ENCODE results near the gene STXBP4. TPM values are rescaled to one million over a fixed set of nuclear protein-coding genes. Genes with fewer than 3 reads are reported as not detected.
"Not testable (repeated sequence)": the region's sequence is repeated elsewhere in the genome, so short reads cannot be mapped to it uniquely, and the experiment has no call there.

STXBP4 gene
- total RNA-seq, 4 donors from 2014 or later, result 2.8 to 10.3 (median 5.6) TPM

DNA sequence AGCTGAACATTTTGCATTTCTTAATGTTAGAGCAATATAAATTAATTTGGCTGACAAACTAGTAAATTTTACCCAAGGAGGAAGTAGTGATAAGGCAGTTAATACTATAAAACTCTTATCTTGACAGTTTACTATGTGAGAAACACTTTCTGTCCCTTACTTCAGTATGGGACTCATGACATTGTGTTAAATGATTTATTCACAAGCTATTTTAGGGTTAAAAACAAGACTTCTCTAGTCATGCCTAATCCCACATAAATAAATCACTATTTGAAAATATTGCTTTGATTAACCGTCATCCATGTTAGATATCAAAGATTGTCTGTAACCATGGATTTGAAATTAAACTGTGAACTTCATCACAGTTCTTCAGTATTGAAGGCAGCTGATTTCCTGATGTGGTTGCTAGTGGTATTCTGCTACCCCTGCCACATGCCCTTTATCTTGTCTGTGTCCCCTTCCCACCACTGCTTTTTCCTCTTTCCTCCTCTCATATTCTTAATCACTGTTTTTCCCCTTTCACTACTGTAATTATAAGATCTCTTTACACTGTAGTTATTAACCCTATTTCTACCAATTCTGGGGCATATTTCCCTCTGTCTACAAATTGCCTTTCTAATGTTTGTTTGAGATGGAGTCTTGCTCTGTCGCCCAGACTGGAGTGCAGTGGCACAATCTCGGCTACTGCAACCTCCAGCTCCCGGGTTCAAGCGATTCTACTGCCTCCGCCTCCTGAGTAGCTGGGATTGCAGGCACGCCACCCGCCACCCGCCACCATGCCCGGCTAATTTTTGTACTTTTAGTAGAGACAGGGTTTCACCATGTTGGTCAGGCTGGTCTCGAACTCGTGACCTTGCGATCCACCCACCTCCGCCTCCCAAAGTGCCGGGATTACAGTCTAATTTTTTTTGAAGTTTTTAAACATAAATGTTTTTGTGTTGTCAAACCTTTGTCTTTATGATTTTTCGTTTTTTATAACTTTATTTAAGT, 95.6 kb downstream of the STXBP4 start:
- intact Hi-C loops (cut with DNase I; ENCODE audit: low total_unique reads), result no loop called here
- 91 to 94% methylated on average over 16 of the region's 16 CpGs for WGBS, 2 donors
- H3K4me3 ChIP-seq (ENCODE audit: low read depth, poor library complexity, severe bottlenecking), result no peak overlapping the region
- DNase-seq (ENCODE audit: low spot score in 2 of 2), result no peak
- no peak for TF ChIP-seq POLR2A (IDR thresholded peaks at IDR 0.05)
- TF ChIP-seq, protein P1, sequence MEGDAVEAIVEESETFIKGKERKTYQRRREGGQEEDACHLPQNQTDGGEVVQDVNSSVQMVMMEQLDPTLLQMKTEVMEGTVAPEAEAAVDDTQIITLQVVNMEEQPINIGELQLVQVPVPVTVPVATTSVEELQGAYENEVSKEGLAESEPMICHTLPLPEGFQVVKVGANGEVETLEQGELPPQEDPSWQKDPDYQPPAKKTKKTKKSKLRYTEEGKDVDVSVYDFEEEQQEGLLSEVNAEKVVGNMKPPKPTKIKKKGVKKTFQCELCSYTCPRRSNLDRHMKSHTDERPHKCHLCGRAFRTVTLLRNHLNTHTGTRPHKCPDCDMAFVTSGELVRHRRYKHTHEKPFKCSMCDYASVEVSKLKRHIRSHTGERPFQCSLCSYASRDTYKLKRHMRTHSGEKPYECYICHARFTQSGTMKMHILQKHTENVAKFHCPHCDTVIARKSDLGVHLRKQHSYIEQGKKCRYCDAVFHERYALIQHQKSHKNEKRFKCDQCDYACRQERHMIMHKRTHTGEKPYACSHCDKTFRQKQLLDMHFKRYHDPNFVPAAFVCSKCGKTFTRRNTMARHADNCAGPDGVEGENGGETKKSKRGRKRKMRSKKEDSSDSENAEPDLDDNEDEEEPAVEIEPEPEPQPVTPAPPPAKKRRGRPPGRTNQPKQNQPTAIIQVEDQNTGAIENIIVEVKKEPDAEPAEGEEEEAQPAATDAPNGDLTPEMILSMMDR (IDR thresholded peaks at IDR 0.05), result no peak

DNA sequence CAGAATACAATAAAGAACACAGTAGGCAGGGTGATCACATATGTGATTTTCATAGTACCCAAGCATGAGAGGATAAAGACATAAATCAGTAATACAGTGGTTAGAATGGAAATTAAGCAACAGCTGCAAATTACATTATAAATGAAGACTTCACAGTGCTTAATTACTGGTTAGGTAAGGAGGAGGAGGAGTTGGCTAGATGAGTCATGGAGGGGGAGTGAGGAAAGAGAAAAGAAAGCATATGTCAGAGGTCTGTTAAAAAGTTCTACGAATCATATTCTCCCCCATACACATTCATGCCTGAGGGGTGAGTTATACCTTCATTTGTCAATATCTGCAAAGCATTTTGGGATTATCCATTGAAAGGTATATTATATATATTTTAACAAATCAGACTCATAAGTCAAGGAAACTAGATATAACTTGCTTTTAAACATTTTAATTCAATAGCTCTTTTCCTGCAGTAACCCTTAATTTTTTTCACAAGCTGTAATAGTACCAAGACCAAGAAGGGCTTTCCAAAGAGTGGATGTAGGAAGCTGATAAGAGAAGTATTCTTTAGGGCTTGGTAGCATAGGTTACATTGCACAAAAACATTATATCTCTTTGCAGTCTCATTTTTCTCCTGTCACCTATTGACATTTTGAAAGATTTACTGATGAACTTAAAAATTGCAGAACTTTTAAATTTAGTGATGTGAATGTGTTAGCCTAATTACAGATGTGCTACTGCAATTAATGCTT, 99.3 kb downstream of the STXBP4 start:
- TF ChIP-seq, protein P1 (IDR thresholded peaks at IDR 0.05), result no peak
- TF ChIP-seq POLR2A (IDR thresholded peaks at IDR 0.05), result no peak
- H3K4me3 ChIP-seq (ENCODE audit: low read depth, poor library complexity, severe bottlenecking), result no peak overlapping the region
- no peak for DNase-seq (ENCODE audit: low spot score in 2 of 2)
- intact Hi-C loops (cut with DNase I; ENCODE audit: low total_unique reads), result no loop called here
- WGBS, 2 donors, result 31 to 49% methylated on average over 1 of the region's 1 CpG

DNA sequence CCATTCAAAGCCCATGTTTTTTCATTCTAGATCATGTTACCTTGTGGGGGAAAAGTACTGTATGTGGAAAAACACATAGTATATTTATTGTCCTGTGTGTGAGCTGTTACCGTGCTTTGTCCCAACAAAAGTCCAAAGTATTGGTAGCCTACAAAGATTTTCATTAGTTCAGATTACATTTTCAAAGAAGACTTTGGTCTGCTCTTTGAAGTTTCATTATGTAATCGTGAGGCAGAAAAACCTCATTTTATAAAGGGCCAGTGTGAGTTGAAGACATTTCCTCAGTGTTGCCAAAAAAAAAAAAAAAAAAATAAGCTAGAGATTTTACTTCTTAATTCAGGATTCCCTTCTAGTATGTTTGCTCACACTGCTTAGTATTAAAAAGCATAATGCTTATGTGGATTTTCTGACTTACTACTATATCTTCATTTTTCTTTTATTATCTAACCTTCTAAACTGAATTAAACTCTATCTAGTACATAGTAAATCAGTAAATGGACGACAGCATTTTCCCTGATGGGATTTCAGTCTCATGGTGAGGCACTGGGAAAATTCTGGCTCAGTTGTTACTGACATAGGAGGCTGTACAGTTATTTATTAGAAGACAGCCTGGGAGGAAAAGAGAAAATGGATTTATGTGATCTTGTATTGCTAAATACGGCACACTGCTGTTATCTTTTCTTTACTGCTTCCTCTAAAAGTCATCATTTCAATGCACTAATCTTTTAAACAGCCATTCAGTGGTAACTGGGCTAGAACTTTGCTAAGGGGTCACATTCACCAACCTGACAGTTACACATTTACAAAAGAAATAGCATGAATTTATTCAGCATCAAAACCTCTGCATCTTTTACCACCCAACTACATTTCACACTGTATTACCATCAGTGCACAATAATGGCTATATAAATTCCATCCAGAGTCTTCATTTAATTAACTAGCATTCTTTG, 100.6 kb downstream of the STXBP4 start:
- TF ChIP-seq, protein P1 (IDR thresholded peaks at IDR 0.05), result no peak
- no peak for TF ChIP-seq POLR2A (IDR thresholded peaks at IDR 0.05)
- 59 to 64% methylated on average over 4 of the region's 4 CpGs for WGBS, 2 donors
- no peak overlapping the region for H3K4me3 ChIP-seq (ENCODE audit: low read depth, poor library complexity, severe bottlenecking)
- no peak for DNase-seq (ENCODE audit: low spot score in 2 of 2)
- intact Hi-C loops (cut with DNase I; ENCODE audit: low total_unique reads), result no loop called here

DNA sequence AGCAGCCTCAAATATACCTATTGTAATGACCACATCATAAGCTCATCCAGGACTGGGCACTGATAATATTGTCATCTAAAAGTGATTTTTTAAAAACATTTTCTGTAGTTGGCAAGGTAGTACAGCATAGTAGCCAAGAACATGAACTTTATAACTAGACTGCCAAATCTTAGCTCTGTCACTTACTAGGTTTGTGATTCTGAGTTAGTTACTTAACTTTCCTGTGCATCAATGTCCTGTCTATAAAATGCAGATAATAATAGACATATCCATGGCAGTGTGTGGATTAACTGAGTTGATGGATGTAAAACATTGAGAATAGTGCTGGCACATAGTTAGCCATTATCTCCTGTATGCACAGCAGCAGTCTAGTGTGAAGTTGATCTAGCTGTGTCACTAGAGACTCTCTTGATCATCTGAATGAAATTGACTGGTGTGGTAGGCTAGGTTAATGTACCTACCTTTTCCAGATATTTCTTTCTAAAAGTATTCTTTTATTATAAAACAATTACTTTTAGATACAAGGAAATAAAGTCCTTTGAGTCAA, 101.5 kb downstream of the STXBP4 start:
- intact Hi-C loops (cut with DNase I; ENCODE audit: low total_unique reads), result no loop called here
- no peak overlapping the region for H3K4me3 ChIP-seq (ENCODE audit: low read depth, poor library complexity, severe bottlenecking)
- DNase-seq (ENCODE audit: low spot score in 2 of 2), result no peak
- TF ChIP-seq, protein P1 (IDR thresholded peaks at IDR 0.05), result no peak
- TF ChIP-seq POLR2A (IDR thresholded peaks at IDR 0.05), result no peak

DNA sequence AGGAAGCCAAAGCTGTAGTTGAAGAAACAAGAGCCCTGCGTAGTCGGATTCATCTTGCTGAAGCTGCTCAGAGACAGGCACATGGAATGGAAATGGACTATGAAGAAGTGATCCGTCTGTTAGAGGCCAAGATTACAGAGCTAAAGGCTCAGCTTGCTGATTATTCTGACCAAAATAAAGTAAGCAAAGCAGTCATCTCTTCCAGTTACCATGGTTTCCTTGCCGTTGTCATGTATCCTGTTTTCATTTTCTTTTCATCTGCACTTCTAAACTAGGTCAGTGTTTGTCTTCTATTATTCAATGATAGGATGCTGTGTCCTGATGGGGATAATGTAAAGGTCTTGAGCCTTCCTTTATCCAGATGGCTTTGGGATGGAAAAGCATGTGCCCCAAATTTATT, 104.3 kb downstream of the STXBP4 start:
- intact Hi-C loops (cut with DNase I; ENCODE audit: low total_unique reads), result no loop called here
- TF ChIP-seq, protein P1 (IDR thresholded peaks at IDR 0.05), result no peak
- TF ChIP-seq POLR2A (IDR thresholded peaks at IDR 0.05), result no peak
- 78 to 83% methylated on average over 4 of the region's 4 CpGs for WGBS, 2 donors
- no peak overlapping the region for H3K4me3 ChIP-seq (ENCODE audit: low read depth, poor library complexity, severe bottlenecking)
- DNase-seq (ENCODE audit: low spot score in 2 of 2), result no peak

DNA sequence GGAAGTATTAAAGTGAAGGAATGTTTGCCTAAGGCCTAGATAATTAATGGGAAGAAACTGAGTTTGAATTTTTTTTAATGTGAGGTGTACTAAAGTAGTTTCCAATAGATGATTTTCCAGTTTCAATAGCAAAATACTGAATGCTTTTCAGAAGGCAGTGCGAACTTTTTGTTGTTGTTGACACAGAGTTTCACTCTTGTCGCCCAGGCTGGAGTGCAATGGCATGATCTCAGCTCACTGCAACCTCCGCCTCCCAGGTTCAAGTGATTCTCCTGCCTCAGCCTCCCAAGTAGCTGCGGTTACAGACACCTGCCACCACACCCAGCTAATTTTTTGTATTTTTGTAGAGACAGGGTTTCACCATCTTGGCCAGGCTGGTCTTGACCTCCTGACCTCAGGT, 104.9 kb downstream of the STXBP4 start:
- WGBS, 2 donors, result 99% methylated on average over 4 of the region's 4 CpGs
- intact Hi-C loops (cut with DNase I; ENCODE audit: low total_unique reads); H3K4me3 ChIP-seq (ENCODE audit: low read depth, poor library complexity, severe bottlenecking); DNase-seq (ENCODE audit: low spot score in 2 of 2): not testable (repeated sequence)

Measured in lower leg skin (tissue), 4 donors.